Peyer's patch (tissue), 4 donors: ENCODE measurements around the gene KRTAP1-4.

ENCODE experiments used
- CTCF ChIP-seq, 6 experiments: fragments of 450-650 bp in 4 of 6; fragments of 200-600 bp in 2 of 6; sonication (generic) in 1 of 6; IDR thresholded peaks; one replicate each; pipeline ENCODE4 v1.5.1; 2017 to 2019; ENCODE audit warnings: antibody characterized with exemption in 6 of 6, mild to moderate bottlenecking in 3 of 6, moderate library complexity in 1 of 6
- POLR2A ChIP-seq, 2 donors: fragments of 450-650 bp; IDR thresholded peaks; one replicate each; pipeline ENCODE4 v1.5.1; 2017; ENCODE audit warnings: antibody characterized with exemption in 2 of 2, mild to moderate bottlenecking in 2 of 2, moderate library complexity in 2 of 2

GRCh38 chr17:40980117-40980516, 49.9 kb downstream of the KRTAP1-4 start:
- no peak for TF ChIP-seq CTCF (IDR thresholded peaks at IDR 0.05)
- no peak for TF ChIP-seq POLR2A (IDR thresholded peaks at IDR 0.05)
